ENCODE data around the gene RBM23.
"Not testable (repeated sequence)": the region's sequence is repeated elsewhere in the genome, so short reads cannot be mapped to it uniquely, and the experiment has no call there.

RBM23 gene

DNA sequence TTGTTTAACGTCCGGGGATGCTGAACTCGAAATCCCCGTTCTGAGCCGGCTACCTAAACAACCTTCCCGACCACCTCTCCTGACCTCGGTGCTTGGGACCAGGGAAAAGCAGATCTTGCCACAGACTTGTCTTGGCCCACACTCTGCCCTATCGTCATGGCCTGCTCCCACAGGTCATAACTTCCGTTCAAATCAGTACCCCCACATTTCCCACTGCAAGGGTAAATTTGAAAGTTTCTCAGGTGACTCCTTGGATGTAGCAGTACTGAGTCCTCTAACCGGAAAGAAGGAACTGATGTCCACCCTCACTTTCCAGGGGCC is 612 bp upstream of the RBM23 start:
- peak overlapping the region; percentile 16 to 39 for H3K4me3 ChIP-seq (replicated peaks in 1 of 2; ENCODE audit: low read depth in 2 of 2, low read length in 2 of 2)
- DNase-seq (ENCODE audit: low read depth in 2 of 2): no peak
- TF ChIP-seq, protein P1, sequence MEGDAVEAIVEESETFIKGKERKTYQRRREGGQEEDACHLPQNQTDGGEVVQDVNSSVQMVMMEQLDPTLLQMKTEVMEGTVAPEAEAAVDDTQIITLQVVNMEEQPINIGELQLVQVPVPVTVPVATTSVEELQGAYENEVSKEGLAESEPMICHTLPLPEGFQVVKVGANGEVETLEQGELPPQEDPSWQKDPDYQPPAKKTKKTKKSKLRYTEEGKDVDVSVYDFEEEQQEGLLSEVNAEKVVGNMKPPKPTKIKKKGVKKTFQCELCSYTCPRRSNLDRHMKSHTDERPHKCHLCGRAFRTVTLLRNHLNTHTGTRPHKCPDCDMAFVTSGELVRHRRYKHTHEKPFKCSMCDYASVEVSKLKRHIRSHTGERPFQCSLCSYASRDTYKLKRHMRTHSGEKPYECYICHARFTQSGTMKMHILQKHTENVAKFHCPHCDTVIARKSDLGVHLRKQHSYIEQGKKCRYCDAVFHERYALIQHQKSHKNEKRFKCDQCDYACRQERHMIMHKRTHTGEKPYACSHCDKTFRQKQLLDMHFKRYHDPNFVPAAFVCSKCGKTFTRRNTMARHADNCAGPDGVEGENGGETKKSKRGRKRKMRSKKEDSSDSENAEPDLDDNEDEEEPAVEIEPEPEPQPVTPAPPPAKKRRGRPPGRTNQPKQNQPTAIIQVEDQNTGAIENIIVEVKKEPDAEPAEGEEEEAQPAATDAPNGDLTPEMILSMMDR (IDR thresholded peaks at IDR 0.05; ENCODE audit: low read depth, low read length): no peak

DNA sequence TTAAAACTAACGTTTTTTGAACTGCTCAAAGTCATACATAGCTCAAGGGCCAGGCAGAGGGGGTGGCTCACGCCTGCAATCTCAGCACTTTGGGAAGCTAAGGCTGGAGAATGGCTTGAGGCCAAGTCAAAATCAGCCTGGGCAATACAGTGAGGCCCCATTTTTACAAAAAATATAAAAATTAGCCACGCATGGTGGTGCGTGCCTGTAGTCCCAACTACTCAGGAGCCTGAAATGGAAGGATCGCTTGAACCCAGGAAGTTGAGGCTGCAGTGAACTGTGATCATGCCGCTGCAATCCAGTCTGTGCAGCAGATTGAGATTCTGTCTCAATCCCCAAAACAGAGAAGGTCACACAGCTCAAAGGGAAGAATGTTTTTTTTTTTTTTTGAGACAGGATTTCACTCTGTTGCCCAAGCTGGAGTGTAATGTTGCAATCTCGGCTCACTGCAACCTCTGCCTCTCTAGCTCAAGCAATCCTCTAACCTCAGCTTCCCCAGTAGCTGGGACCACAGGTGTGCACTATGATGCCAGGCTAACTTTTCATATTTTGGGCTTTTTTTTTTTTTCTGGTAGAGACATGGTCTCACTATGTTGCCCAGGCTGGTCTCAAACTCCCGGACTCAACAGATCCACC is 2.9 kb downstream of the RBM23 start:
- DNase-seq (ENCODE audit: low read depth in 2 of 2): peak; percentile 55 to 62
- TF ChIP-seq, protein P1 (IDR thresholded peaks at IDR 0.05; ENCODE audit: low read depth, low read length): no peak
- H3K4me3 ChIP-seq (replicated peaks in 1 of 2; ENCODE audit: low read depth in 2 of 2, low read length in 2 of 2): no peak overlapping the region

DNA sequence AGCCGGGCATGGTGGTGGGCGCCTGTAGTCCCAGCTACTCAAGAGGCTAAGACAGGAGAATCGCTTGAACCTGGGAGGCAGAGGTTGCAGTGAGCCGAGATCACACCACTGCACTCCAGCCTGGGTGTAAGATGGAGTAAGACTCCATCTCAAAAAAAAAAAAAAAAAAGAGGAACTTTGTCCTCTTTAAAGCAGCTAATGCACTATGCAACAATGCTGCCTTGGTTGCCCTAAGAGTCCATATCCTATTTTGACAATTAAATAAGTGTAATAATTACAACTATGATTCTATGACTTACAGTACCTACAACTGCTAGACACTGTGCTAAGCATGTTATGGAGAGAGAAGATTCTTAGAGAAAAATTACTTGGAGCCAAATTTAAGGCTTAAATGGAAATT is 4.1 kb downstream of the RBM23 start:
- DNase-seq (ENCODE audit: low read depth in 2 of 2); H3K4me3 ChIP-seq (replicated peaks in 1 of 2; ENCODE audit: low read depth in 2 of 2, low read length in 2 of 2): not testable (repeated sequence)

DNA sequence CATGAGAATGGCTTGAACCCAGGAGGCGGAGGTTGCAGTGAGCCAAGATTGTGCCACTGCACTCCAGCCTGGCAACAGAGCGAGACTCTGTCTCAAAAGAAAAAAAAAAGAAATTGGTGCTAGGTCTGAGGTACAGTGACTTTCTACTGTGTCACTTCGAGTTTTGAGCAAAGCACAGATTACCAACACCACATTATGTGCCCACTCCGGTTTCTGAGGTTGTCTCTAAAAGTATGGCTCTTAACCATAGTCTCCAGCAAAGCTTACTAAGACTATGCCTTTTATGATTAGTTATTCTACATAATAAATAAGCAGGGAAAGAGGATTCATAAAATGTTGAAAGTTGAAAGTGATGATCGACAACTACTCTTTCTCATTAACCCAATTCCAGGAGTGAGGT is 8.0 kb downstream of the RBM23 start:
- TF ChIP-seq, protein P1 (IDR thresholded peaks at IDR 0.05; ENCODE audit: low read depth, low read length): no peak

DNA sequence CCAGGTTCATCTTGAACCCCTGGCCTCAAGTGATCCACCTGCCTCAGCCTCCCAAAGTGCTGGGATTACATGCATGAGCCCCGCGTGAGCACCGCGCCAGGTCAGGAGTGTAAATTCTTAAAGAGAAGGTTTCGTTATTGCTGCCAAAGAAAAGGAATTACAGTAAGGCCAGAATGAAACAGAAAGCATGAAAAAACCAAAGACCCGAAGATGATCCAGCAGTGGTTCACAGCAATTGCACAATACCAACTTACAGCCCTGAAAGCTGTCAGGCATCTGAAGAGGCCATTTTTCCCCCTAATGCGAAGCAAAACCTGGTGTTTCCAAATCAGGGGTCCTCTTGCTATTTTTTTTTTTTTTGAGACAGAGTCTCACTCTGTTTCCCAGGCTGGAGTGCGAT is 10.3 kb downstream of the RBM23 start:
- peak in 1 of 2 donors; percentile 34 for DNase-seq (ENCODE audit: low read depth in 2 of 2)
- TF ChIP-seq, protein P1 (IDR thresholded peaks at IDR 0.05; ENCODE audit: low read depth, low read length): no peak
- H3K4me3 ChIP-seq (replicated peaks in 1 of 2; ENCODE audit: low read depth in 2 of 2, low read length in 2 of 2): no peak overlapping the region

More for the DNA sequence above, 8.0 kb downstream of the RBM23 start:
- no peak for DNase-seq (ENCODE audit: low read depth in 2 of 2)
- H3K4me3 ChIP-seq (replicated peaks in 1 of 2; ENCODE audit: low read depth in 2 of 2, low read length in 2 of 2): no peak overlapping the region

DNA sequence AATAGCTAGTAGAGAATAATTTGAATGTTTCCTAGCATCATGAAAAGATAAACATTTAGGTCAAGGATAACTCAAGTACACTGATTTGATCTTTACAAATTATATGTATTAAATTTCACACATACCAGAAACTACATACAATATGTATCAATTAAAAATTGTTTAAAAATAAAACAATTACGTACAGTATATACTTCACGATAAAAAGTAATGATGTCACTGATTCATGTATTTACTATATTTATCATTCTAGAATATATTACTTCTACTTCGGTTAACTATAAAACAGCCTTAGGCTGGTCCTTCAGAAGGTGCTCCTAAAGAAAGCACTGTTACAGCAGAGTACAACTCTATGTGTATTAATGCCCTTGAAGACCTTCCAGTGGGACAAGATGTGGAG is 11.5 kb downstream of the RBM23 start:
- H3K4me3 ChIP-seq (replicated peaks in 1 of 2; ENCODE audit: low read depth in 2 of 2, low read length in 2 of 2): no peak overlapping the region
- DNase-seq (ENCODE audit: low read depth in 2 of 2): no peak
- TF ChIP-seq, protein P1 (IDR thresholded peaks at IDR 0.05; ENCODE audit: low read depth, low read length): no peak

DNA sequence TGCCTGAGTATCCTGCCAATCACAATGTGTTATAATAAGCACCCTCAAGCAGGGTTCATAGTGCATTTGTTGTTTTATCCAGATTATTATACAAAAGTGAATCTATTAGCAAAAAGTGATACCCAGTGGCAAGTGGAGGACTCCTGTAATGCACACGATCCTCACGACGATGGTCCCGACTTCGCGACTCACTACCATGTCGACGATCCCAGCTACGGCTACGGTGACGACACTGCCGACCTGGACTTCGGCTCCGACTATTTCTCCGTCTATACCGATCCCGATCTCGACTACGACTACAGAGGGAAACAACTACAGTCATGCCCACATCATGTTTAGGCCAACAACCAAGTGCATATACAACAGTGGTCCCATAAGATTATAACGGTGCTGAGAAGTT is 12.9 kb downstream of the RBM23 start:
- H3K4me3 ChIP-seq (replicated peaks in 1 of 2; ENCODE audit: low read depth in 2 of 2, low read length in 2 of 2): no peak overlapping the region
- no peak for DNase-seq (ENCODE audit: low read depth in 2 of 2)
- TF ChIP-seq, protein P1 (IDR thresholded peaks at IDR 0.05; ENCODE audit: low read depth, low read length): no peak

Data from cardiac fibroblast (primary cell).